ENCODE measurements around the gene TP63. TPM values are rescaled to one million over a fixed set of nuclear protein-coding genes. Genes with fewer than 3 reads are reported as not detected.

Gene TP63
- total RNA-seq, 4 donors from 2014 or later: 0.27 TPM; not detected in 3

DNA sequence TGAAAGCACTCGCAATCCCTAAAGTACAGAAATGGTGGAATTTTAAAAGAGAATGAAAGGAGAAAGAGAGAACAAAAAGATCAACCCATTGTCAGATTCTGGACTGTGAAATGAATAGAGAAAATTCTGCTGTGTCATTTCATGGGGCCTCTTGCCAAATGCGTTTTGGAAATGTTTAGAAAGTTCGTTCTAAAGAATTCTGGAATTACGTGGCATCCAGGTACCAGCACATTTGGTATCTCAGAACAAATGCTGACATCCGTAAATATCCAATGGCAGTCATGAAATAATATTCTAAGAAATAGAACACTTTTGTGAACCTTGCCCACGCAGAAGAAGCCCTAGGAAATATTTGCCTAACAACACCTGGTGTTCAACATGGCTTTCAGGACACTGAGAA is 270.3 kb downstream of the TP63 start:
- H3K4me3 ChIP-seq: no peak overlapping the region
- H3K36me3 ChIP-seq: no peaks in the 10 kb centered on the region
- no peak for TF ChIP-seq POLR2A (IDR thresholded peaks at IDR 0.05)
- TF ChIP-seq, protein P1, sequence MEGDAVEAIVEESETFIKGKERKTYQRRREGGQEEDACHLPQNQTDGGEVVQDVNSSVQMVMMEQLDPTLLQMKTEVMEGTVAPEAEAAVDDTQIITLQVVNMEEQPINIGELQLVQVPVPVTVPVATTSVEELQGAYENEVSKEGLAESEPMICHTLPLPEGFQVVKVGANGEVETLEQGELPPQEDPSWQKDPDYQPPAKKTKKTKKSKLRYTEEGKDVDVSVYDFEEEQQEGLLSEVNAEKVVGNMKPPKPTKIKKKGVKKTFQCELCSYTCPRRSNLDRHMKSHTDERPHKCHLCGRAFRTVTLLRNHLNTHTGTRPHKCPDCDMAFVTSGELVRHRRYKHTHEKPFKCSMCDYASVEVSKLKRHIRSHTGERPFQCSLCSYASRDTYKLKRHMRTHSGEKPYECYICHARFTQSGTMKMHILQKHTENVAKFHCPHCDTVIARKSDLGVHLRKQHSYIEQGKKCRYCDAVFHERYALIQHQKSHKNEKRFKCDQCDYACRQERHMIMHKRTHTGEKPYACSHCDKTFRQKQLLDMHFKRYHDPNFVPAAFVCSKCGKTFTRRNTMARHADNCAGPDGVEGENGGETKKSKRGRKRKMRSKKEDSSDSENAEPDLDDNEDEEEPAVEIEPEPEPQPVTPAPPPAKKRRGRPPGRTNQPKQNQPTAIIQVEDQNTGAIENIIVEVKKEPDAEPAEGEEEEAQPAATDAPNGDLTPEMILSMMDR (IDR thresholded peaks at IDR 0.05): no peak

GRCh38 chr3:189902230-189903186 is 271.3 kb downstream of the TP63 start:
- H3K9me3 ChIP-seq: no peaks in the 10 kb centered on the region
- H3K27ac ChIP-seq: no peak overlapping the region
- H3K4me1 ChIP-seq: no peaks in the 10 kb centered on the region
- TF ChIP-seq POLR2A (IDR thresholded peaks at IDR 0.05): no peak
- TF ChIP-seq, protein P1 (IDR thresholded peaks at IDR 0.05): no peak
- no peaks in the 10 kb centered on the region for H3K27me3 ChIP-seq
- no peak overlapping the region for H3K4me3 ChIP-seq
- H3K36me3 ChIP-seq: no peaks in the 10 kb centered on the region
- DNase-seq: no peak

More for the DNA sequence above, 270.3 kb downstream of the TP63 start:
- H3K27ac ChIP-seq: no peak overlapping the region
- H3K27me3 ChIP-seq: no peaks in the 10 kb centered on the region
- no peak for DNase-seq
- H3K4me1 ChIP-seq: no peaks in the 10 kb centered on the region
- no peaks in the 10 kb centered on the region for H3K9me3 ChIP-seq

- Histone ChIP-seq H3K27ac (no peak overlapping the region), H3K4me1 (no peaks in the 10 kb centered on the region), H3K4me3 (no peak overlapping the region), H3K27me3 (no peaks in the 10 kb centered on the region), H3K36me3 (no peaks in the 10 kb centered on the region), H3K9me3 (no peaks in the 10 kb centered on the region)
- no peak for TF ChIP-seq POLR2A (IDR thresholded peaks at IDR 0.05)
- TF ChIP-seq, protein P1 (IDR thresholded peaks at IDR 0.05): no peak
- DNase-seq: no peak
These were observed 272.5 kb downstream of the TP63 start for GRCh38 chr3:189903562-189904250.

DNA sequence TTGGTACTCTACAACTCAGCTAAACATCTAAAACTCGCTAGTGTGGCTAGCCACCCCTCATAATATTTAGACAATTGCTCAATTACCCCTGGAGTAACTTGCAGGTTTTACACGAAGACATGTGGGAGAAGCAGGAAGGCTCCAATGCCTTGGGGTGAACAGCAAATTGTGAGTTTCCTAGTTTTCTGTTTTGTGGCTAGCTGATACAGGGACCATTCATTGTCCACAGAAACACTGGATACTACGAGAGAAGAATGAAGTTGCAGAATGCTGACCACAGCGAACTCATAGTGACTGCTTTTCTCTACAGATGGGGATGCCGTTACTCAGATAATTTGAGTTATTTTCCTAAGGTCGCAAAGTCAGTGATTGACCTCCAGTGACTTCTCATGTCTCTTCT is 276.6 kb downstream of the TP63 start:
- TF ChIP-seq, protein P1 (IDR thresholded peaks at IDR 0.05): no peak
- no peak for TF ChIP-seq POLR2A (IDR thresholded peaks at IDR 0.05)
- H3K27me3 ChIP-seq: no peaks in the 10 kb centered on the region
- no peaks in the 10 kb centered on the region for H3K9me3 ChIP-seq
- H3K4me1 ChIP-seq: no peaks in the 10 kb centered on the region
- H3K4me3 ChIP-seq: no peak overlapping the region
- DNase-seq: no peak
- H3K27ac ChIP-seq: no peak overlapping the region
- H3K36me3 ChIP-seq: no peaks in the 10 kb centered on the region

DNA sequence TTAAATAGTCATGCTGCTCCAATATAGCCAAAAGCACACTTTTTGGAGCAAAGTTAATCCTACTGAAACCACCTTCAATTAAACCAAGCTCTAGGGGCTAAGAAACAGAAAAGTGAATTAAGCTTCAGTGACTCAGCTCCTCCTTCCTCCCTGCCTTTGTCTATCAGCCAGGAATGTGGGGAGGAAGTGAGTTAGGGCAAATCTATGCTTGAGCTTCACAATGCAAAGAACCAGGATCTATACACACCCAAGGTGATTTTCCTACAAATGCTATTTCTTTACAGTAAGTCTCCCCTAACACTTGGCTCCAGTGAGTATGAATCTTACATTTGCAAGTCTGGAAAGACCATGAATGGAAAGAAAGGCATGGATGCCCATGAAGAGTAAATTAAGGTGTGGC is 277.5 kb downstream of the TP63 start:
- Histone ChIP-seq H3K9me3 (no peaks in the 10 kb centered on the region), H3K27me3 (no peaks in the 10 kb centered on the region), H3K4me3 (no peak overlapping the region), H3K27ac (no peak overlapping the region), H3K4me1 (no peaks in the 10 kb centered on the region), H3K36me3 (no peaks in the 10 kb centered on the region)
- DNase-seq: no peak
- TF ChIP-seq, protein P1 (IDR thresholded peaks at IDR 0.05): no peak
- no peak for TF ChIP-seq POLR2A (IDR thresholded peaks at IDR 0.05)

Data from Peyer's patch (tissue), 4 donors.